ENCODE data around the gene SRPRA.
A peak's percentile ranks its signal among the peaks of the same experiment; 100 is the strongest.

Gene SRPRA

DNA sequence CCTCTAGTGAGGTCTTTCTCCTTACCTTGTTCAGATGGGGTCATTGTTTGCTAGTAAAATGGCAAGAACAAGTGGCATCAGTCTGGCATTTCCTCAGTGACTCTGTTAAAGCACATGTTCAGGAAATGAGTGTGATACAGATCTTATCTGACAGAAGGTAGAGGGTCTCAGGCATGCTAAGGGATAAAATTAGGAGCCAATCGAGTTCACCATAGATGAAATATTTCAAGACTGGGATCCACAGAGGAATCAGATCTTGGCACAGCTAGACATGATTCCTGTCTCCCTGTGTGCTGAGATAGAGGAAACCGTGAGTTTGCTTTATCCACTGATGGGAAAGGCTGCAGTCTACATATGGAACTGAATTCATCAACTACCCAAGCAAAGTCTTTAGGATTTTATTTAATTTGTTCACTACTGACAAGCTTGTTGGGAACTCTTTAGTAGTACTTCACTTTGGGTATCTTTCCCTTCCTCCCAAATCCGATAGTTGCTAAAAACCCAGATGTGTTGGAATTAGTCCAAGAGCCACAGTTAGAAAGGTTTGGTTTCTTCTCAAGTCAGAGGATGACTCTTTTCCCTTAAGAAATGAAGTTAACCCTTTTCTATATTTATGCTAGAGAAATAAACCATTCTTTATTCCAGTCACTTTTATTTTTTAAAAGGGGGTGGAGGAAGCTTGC lies 38.7 kb downstream of the SRPRA start:
- no peak for DNase-seq

DNA sequence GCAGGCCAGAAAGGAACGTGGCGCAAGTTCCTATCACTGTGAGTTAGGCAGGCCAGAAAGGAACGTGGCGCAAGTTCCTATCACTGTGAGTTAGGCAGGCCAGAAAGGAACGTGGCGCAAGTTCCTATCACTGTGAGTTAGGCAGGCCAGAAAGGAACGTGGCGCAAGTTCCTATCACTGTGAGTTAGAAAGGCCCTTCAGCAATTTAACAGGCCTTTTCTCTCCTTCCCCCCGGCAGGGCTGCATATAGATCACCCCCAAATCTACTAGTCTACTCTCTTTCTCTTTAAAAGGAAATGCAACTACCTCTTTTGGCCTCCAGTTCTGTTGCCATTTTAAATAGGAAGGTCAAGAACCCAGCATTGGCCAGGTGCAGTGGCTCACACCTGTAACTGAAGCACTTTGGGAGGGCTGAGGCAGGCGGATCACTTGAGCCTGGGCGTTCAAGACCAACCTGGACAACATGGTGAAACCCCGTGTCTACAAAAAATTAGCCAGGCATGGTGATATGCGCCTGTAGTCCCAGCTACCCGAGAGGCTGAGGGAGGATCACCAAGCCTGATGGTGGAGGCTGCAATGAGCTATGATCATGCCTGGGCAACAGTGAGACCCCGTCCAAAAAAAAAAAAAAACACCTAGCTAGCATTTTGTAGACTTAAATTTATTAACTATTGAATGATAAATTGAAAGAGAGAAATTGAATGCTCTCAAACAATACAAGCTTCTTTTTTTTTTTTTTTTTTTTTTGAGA lies 42.2 kb downstream of the SRPRA start:
- no peak for DNase-seq

DNA sequence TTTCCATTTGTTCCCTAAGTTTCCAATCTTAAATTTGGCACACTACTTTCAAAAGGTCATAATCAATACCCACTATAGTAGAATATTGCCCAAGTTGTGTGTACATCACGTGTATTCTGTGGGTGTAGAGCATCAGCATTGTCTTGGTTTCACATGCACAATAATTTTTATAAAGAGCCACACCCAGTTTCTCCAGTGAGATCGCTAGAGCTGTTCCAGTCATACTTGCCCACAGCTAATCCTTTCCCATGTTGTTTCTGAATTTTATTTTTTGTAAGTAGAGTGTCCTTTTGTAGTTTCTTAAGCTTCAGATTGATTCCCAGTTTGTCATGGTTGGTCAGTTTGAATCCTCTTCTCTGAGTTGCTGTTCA lies 43.4 kb downstream of the SRPRA start:
- DNase-seq = no peak

DNA sequence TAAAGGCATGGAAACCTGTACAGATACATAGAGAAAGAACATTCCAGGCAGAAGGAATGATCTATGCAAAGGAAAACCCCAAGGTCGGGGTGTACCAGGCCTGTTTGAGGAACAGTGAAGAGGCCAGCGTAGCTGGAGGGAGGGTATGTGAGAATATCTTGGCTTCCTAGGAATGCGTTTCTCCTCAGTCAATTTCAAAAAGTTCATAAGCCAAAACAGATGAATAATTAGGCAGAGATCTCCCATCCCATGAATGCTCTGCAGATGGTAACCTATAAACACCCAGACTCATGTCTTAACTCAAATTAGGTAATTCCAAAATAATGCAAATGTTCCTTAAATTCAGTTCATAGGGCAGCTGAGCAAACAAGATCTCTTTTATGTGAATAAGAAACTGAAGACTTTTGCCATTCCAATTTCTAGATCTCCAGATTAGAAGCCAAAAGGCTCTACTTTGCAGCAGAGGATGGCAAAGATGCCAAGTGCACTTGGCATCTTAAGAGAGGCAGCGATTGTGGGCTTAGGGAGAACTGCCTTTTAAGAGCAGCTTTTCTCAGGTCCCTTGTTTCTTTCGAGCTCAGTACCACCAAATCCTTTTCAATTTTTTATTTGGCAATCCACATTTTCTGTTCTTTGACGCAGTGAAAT lies 43.9 kb downstream of the SRPRA start:
- DNase-seq = no peak

DNA sequence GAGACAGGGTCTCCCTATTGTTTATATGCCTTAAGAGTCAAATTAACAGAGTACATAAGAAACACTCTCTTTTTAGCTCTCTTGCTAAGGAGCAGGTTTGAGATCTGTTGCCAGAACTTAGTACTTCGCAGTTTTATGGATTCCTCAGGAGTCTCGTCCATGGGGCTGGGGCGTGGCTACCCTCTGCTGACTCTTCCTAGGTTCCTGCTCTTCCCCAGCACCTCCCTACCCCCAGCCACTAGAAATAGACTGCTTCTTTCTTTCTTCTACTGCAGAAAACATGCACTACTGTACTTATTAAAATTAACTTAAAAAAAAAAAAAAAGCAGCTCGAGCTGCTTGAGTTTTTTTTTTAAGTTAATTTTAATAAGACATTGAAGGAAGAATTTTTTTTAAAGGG lies 49.1 kb downstream of the SRPRA start:
- DNase-seq = peak in 2 of 4 experiments; percentile 9

DNA sequence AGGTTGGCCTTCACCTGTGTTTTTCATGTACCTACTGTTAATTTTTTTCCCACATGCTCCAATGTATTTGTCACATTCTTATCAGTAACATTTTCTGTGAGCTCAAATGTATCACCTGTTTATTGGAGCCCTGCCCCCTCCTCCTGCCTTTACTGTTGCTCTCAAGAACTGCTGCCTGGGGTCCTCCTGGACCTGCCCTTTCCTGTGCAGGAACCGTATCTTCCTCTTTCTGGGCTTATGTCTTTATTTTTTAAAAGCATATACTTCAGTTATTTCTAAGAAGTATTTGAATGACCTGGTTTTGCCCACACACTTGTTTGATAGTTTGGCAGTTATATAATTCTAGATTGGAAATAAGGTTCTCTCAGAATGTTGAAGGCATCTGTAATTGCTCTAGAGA lies 51.2 kb downstream of the SRPRA start:
- DNase-seq = peak in 1 of 4 experiments; percentile 12

DNA sequence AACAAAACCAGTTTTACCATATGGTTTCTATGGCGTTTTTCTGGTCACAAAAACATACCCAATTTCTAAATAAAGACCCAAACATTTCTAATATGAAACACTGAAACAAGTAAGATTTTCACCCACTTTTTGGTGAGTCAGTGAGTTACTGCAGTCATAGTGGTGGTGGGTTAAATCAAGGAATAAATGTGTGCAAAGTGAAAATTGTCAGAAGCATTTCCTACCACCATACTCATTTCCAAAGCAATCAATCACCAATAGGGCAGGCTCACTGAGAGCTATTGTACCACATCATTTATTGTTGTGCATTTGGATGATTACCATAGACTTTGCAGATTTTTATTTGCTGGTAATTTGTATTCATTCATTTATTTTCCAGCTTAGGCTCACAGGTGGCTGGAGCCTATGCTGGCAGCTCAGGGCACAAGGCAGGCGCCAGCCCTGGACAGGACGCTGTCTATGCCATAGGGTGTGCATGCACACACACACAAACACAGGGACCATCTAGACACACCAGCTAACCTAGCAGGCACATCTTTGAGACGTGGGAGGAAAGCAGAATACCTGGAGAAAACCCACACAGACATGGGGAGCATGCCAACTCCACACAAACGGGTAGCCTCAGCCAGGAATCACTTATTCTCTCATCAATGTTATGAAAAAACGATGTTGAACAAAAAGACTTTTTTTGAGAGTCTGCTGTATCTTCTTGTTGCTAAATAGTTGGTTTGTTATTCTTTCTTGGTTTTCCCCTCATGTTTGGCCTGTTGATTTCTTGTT lies 52.0 kb downstream of the SRPRA start:
- no peak for DNase-seq

DNA sequence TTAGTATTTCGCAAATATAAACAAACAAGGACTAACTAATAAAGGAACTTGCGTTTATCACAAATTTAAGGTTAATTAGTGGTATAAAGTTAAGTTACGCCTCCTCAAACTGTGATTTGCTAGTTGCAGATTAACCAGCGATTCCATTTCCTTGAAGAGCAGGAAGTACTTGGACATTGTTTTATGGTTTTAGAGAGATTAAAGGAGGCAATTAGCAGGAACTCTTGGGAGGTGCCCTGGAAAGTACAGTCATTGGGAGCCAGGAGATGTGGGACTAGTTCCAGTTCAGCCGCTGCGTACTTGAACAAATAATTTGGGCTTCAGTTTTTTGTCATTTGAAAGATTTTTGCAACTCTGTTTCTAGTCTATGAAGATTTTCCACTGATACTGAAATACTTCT lies 53.9 kb downstream of the SRPRA start:
- DNase-seq = peak in 1 of 4 experiments; percentile 7

DNA sequence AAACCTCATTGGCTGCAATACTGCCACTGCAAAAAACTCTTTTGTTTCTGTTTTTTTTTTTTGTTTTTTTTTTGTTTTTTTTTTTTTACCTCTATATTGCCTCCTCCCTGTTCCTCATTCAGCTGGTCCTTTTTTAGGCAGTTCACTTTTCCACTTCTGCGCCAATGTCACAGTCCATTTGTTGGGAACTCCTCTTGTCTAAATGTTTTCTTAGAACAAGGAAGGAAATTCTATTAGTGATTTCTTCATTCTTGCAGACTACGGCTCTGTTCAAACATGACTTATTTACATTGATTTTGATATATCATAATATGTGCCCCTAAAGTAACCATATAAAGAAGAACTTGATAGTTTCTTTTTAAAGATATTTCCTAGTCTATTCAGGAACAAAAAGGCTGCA lies 54.3 kb downstream of the SRPRA start:
- peak; percentile 50 to 80 (median 63) for DNase-seq
